GM12891 (cell line): Measurements from ENCODE around the gene PLA2G2D.
A peak's percentile ranks its signal among the peaks of the same experiment; 100 is the strongest.

Experiments used
- DNase-seq: peaks from one replicate; pipeline ENCODE4 v3.0.0; 2011; ENCODE audit warnings: low spot score; ENCODE audit not compliant: insufficient read length
- FAIRE-seq: peaks from 2 replicates; lab custom pipeline; 2011; peaks lifted over from hg19 to GRCh38; lab: Jason Lieb, UNC
- PAX5 ChIP-seq: IDR thresholded peaks from 2 replicates; pipeline ENCODE4 v1.6.1; 2011; ENCODE audit warnings: low read length, moderate library complexity, mild to moderate bottlenecking; ENCODE audit not compliant: insufficient read depth, severe bottlenecking
- POLR2A ChIP-seq: IDR thresholded peaks from 2 replicates; pipeline ENCODE4 v1.6.1; 2011; ENCODE audit warnings: low read depth, low read length, control low read depth
- POLR2AphosphoS5 ChIP-seq: IDR thresholded peaks from 2 replicates; pipeline ENCODE4 v1.6.1; 2011; ENCODE audit warnings: low read depth, low read length, control low read depth
- POU2F2 ChIP-seq: IDR thresholded peaks from 2 replicates; pipeline ENCODE4 v1.6.1; 2011; ENCODE audit warnings: low read depth, mild to moderate bottlenecking, control low read depth, low read length, moderate library complexity
- SPI1 ChIP-seq: IDR thresholded peaks from 2 replicates; pipeline ENCODE4 v1.6.1; 2011; ENCODE audit warnings: low read depth, low read length, control low read depth
- TAF1 ChIP-seq: IDR thresholded peaks from 2 replicates; pipeline ENCODE4 v1.6.1; 2011; ENCODE audit warnings: low read depth, low read length, control low read depth

The PLA2G2D gene

DNA sequence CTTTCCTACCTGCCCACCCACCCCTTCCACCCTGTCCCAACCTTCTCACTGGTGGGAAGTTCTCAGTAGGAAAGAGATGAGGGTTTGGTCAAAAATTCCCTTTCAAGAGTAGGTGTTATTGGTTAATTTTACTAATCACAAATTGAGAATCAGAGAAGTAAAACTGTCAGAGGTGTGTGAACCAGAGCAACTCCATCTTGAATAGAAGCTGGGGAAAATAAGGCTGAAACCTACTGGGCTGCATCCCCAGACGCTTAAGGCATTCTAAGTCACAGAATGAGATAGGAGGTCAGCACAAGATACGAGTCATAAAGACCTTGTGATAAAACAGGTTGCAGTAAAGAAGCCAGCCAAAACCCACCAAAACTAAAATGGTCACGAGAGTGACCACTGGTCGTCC lies 11.5 kb downstream of the PLA2G2D start:
- TF ChIP-seq POU2F2 (no peak), POLR2AphosphoS5 (no peak), SPI1 (no peak), TAF1 (no peak), POLR2A (no peak), PAX5 (no peak)
- FAIRE-seq = no peak
- no peak for DNase-seq

DNA sequence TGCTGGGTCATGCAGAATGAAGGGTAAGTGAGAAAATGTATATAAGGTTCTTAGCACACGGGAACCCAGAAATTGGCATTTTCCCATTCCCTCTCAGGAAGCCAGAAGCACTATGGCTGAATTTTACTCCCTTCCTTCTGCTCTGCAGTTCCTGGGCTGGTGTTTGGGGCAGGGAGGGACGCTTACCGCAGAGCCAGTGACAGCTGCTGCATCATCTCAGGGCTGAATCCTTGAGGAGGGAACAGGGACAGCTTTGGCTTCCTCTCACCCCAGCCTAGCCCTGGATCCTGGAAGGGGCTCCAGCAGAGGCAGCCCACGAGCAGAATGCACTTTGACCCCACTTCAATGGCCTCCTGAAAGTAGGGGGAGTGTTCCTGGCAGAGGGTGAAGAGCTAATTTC lies 12.0 kb downstream of the PLA2G2D start:
- FAIRE-seq = no peak
- TF ChIP-seq POLR2A (no peak), TAF1 (no peak), PAX5 (no peak), SPI1 (no peak), POLR2AphosphoS5 (no peak), POU2F2 (no peak)
- no peak for DNase-seq

DNA sequence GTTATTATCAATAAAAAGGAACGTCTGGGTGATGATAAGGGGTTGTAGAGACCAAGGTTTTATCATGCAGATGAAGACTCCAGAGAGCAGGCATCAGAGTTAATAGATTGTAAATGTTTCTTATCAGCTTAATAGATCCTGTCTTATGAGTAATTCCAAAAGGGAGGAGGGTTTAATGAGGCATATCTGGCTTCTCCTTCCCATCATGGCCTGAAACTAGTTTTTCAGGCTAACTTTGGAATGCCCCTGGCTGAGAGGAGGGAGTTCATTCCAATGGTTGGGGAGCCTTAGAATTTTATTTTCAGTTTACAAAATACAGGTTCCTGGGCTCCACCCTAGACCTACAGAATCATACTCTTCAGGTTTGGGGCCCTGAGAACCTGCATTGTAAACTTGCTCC lies 13.5 kb downstream of the PLA2G2D start:
- FAIRE-seq (no peak), DNase-seq (no peak)
- no peak for TF ChIP-seq PAX5
- TF ChIP-seq TAF1 = no peak
- TF ChIP-seq POU2F2 = no peak
- TF ChIP-seq POLR2AphosphoS5 = no peak
- no peak for TF ChIP-seq SPI1
- no peak for TF ChIP-seq POLR2A

DNA sequence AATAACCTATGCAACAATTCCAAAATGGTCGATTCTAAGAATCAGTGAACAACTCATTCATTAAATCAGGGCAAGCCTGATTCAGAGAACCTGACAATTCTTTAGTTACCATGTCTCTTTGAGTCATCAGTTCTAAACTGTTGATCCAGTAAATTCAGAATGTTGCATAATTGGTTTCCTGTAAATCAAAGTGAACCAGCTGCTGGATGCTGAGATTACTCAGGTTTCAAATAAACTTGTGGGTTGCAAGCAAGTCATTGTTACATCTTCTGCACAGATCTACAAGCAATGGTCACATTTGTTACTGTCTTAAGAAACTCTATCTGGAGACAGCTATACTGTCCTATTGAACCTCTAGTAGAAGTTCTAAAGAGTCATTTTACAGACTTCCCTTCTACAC lies 16.5 kb downstream of the PLA2G2D start:
- no peak for TF ChIP-seq POLR2AphosphoS5
- no peak for TF ChIP-seq PAX5
- TF ChIP-seq TAF1 = no peak
- TF ChIP-seq POU2F2 = no peak
- no peak for TF ChIP-seq POLR2A
- no peak for TF ChIP-seq SPI1
- FAIRE-seq (no peak), DNase-seq (no peak)

DNA sequence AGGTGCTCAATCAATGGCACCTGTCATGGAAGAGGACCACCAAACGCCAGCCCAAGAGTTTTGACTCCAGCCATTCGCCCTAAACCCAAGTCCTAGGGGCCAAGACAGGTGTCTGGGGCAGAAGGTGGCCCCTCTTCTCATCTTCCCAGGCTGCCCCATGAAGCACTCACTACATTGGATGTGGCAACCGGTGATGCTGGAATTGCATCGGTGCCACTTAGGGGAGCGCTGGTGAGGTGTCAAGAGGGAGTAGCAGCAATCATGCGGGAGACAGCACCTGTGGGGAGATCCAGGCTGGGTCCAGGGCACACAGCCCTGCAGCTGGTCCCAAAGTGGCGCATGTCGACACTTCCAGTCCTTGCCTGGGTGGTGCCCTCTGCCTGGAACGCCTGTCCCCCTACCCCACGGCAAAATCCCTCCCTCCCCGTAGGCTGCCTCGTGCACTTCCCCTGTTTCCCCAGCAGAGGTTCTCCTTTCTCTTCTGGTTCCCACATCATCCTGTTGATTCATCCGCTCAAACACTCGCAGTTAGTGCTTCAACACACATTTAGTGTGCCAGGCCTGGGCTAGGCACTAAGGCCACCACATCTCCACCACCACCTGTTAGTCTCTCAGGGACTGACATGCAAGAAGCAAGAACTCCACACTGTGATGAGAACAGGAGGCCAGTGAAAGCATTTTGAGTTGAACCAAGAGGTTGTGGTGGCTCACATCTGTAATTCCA lies 18.5 kb downstream of the PLA2G2D start:
- FAIRE-seq (peak; percentile 82), DNase-seq (peak; percentile 47)
- TF ChIP-seq POU2F2 = no peak
- peak; percentile 26; the same call in 1 of the 2 replicates for TF ChIP-seq SPI1
- no peak for TF ChIP-seq POLR2AphosphoS5

DNA sequence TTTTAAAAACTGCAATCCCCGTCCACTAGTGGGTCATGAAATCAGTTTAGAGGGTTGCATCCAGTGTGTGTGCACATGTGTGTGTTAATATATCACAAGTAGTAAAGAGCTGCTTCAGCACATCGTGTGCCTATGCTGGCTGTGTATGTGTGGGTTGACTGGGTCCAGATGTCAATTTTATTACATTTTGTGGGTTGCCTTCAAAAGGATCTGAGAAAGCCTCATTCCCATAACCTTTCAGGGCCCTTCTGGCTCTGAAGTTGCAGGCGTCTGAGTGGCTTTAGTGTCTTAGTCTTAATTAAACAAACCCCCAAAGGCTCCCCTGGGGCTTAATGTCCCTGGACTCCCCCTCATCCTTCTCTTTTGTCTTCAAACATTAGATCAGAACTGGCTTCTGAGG lies 19.8 kb downstream of the PLA2G2D start:
- DNase-seq (no peak), FAIRE-seq (peak; percentile 61)
- TF ChIP-seq POU2F2 = no peak
- no peak for TF ChIP-seq POLR2AphosphoS5
- TF ChIP-seq SPI1 = no peak
- no peak for TF ChIP-seq TAF1
- TF ChIP-seq PAX5 = no peak
- no peak for TF ChIP-seq POLR2A

DNA sequence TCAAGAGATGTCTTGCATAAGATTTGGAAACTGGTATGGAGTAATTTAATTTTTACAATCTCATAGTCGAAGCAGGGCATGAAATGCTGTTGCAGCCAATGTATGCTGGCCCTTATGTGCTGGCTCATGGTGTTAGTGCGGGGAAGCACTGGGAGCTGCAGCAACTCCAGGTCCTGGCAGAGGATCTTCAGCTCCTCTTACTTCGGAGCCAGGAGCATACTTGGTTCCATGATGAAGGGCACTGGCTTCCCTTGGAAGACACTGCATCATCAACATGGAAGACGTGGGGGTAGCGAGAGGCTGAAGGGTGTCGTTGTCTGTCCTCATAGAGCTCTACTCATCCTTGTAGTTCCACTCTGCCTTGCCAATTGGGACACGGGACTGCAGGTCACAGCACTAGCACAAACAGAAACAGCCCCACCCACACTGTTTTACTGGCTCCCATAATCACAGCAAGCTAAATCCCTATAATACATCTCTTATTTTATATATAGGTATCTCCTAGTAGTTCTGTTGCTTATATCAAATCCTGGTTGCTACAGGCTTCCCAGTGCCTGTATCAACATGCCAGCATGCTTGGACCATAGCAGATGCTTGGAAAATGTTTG lies 22.4 kb downstream of the PLA2G2D start:
- TF ChIP-seq PAX5 (no peak), POLR2A (no peak), SPI1 (no peak), TAF1 (no peak), POLR2AphosphoS5 (no peak), POU2F2 (no peak)
- DNase-seq (no peak), FAIRE-seq (no peak)

DNA sequence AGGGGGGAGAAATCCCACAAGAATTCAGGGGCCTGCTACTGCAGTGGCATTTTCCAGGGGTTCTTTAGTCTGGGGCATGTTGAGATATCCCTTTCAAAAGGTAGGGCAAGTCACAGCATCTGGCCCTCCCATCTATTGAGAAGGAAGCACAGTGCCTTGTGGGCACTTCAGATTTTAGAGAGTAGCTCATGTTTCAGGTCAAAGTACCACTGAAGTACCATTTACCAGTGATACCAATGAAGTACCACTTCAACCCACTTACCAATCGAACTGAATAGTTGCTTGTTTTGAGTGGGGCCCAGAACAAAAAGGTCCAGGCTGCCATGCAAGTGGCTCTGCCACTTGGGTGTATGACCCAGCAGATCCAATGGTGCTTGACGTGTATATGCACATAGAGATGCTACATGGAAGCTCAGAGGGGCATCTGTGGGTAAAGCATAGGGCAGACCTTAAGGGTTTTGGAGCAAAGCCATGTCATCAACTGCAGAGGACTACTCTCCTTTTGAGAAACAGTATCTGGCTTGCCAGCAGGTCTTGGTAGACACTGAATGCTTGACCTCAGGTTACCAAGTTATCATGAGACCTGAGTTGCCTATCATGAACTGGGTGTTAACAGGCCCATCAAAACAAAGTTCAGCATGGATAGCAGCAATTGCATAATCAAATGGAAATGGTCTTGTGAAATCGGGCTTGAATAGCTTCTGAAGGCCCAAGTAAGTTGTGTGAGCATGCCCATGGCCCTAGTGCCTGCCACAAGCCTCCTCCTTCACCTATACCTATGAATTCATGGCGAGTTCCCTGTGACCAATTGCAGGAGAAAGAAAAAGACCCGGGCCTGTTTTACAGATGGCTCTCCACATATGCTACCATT lies 23.5 kb downstream of the PLA2G2D start:
- DNase-seq (no peak), FAIRE-seq (no peak)
- TF ChIP-seq TAF1 (no peak), PAX5 (no peak), POLR2AphosphoS5 (no peak), SPI1 (no peak), POU2F2 (no peak), POLR2A (no peak)

DNA sequence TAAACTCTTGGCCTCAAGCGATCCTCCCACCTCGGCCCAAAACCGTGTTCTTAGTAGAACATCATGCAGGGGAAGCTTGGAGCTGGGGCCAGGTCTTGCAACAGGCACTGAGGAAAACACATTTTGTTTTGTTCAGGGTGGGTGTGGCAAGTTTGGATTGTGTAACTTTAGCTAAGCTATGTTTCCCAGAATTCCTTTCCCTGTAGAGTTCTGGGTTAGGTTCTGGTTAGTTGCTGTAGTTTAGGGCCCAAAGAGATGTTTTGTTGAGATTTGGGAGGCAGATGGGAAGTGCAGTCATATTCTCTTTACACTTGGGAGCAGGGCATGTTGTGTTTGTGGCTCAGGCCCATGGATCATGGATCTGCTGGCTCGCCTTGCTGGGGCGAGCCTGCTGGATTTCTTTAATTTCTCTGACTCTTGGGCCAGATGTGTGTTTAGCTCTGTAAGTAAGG lies 25.4 kb downstream of the PLA2G2D start:
- no peak for TF ChIP-seq POLR2A
- no peak for TF ChIP-seq POLR2AphosphoS5
- TF ChIP-seq TAF1 = no peak
- TF ChIP-seq PAX5 = no peak
- no peak for TF ChIP-seq SPI1
- no peak for TF ChIP-seq POU2F2
- DNase-seq (no peak), FAIRE-seq (no peak)
